ENCODE data around the gene GAS6. TPM values are rescaled to one million over a fixed set of nuclear protein-coding genes. Genes with fewer than 3 reads are reported as not detected.

Gene GAS6
- total RNA-seq, 1 experiment from 2014 or later, result 20.9 TPM

DNA sequence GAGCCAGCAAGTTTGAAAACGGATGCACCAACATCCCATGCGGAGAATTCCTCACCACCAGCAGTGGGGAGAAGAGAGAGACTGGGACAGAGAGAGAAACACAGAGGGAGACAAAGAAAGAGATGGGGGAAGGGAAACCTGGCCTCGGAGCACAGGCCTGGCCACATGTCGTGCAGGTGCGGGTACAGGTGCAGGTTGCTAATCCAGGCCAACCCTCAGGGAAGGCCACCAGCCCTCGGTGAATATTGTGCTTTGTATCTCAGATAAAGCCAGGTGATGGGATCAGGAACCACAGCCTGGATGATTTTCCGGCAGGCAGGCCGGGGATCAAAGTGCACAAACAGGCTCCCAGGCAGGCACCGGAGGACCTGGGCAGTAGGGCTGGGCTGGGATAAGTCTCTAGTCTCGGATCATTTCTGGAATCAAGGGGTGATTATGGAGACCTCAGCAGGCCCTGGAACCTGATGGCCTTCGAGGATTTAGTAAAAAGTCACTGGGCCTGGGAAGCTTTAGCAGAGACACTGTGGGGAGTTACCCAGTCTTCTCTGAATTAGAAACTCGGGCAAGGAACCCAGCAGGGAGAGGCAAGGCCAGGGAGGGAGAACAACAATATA is 3.7 kb downstream of the GAS6 start:
- H3K9me3 ChIP-seq (ENCODE audit: low read length), result no peaks in the 10 kb centered on the region
- no peaks in the 10 kb centered on the region for H3F3A ChIP-seq (ENCODE audit: low read length, unreplicated experiment)
- no peak overlapping the region for H3K4me3 ChIP-seq (ENCODE audit: low read length)
- ChIA-PET POLR2A (ENCODE audit: unreplicated experiment) (no interaction called here), CTCF (no interaction called here)
- no peak for DNase-seq
- TF ChIP-seq EZH2phosphoT487 (IDR thresholded peaks at IDR 0.05; ENCODE audit: borderline replicate concordance, low read length), result no peak
- TF ChIP-seq EZH2 (IDR thresholded peaks at IDR 0.05; ENCODE audit: low read length, unreplicated experiment), result no peak
- TF ChIP-seq, protein P1, sequence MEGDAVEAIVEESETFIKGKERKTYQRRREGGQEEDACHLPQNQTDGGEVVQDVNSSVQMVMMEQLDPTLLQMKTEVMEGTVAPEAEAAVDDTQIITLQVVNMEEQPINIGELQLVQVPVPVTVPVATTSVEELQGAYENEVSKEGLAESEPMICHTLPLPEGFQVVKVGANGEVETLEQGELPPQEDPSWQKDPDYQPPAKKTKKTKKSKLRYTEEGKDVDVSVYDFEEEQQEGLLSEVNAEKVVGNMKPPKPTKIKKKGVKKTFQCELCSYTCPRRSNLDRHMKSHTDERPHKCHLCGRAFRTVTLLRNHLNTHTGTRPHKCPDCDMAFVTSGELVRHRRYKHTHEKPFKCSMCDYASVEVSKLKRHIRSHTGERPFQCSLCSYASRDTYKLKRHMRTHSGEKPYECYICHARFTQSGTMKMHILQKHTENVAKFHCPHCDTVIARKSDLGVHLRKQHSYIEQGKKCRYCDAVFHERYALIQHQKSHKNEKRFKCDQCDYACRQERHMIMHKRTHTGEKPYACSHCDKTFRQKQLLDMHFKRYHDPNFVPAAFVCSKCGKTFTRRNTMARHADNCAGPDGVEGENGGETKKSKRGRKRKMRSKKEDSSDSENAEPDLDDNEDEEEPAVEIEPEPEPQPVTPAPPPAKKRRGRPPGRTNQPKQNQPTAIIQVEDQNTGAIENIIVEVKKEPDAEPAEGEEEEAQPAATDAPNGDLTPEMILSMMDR (conservative IDR thresholded peaks at IDR 0.05; ENCODE audit: low read depth, low read length), result no peak
- H3K27me3 ChIP-seq (ENCODE audit: low read length), result no peaks in the 10 kb centered on the region
- H3K79me2 ChIP-seq (ENCODE audit: low read length), result peaks cover 90% of the 10 kb centered on the region
- H3K4me1 ChIP-seq (ENCODE audit: insufficient read depth, low read length), result peaks cover 11% of the 10 kb centered on the region
- ATAC-seq, result no peak
- no peaks in the 10 kb centered on the region for H4K20me1 ChIP-seq (ENCODE audit: low read length)
- H3K36me3 ChIP-seq (ENCODE audit: low read depth, low read length), result no peaks in the 10 kb centered on the region
- H3K9ac ChIP-seq (ENCODE audit: low read length), result no peak overlapping the region
- H3K9me2 ChIP-seq (replicated peaks; ENCODE audit: low read length), result no peaks in the 10 kb centered on the region
- H3K27ac ChIP-seq (ENCODE audit: low read length), result no peak overlapping the region
- intact Hi-C loops (cut with micrococcal nuclease), result loop anchor here (5.0 kb wide), 2 partner anchors 37 to 38 kb away; no protein-coding TSS in a partner anchor
- H2AFZ ChIP-seq (ENCODE audit: low read length), result no peak overlapping the region
- BruUV-seq (replicated peaks), result no TSS peak
- H3K4me2 ChIP-seq (ENCODE audit: low read length), result peak overlapping the region; percentile 15; the same call in 1 of the 2 replicates

DNA sequence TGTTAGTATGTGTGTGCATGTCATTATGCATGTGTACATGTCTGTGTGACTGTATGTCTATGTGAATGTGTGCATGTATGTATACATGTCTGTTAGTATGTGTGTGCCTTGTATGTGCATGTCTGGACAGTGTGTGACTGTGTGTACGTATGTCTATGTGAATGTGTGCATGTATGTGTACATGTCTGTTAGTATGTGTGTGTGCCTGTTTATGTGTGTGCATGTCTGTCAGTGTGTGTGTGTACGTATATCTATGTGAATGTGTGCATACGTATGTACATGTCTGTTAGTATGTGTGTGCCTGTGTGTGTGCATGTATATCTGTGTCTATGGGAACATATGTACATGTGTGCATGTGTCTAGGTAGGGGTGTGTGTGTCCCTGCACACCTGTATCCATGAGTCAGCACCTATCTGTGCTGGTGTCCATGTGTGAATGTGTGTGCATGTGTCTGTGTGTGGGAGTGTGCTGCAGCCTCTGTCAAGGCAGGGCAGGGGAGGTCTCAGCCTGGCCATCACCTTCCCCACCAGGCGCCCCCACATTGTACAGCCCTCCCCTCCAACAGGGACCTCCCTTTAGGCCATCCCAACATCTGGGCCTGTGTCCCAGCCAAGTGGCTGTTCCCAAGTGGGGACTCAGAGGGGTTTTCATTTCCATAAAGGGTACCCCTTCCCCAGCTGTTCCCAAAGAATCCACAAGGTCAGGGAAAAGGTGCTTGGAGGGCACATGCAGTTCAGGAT is 4.4 kb downstream of the GAS6 start:
- no peaks in the 10 kb centered on the region for H3K36me3 ChIP-seq (ENCODE audit: low read depth, low read length)

More for the DNA sequence above, 4.4 kb downstream of the GAS6 start:
- BruUV-seq (replicated peaks), result no TSS peak
- ATAC-seq, result no peak
- POLR2A ChIA-PET (ENCODE audit: unreplicated experiment), result no interaction called here
- Histone ChIP-seq H3K27me3 (ENCODE audit: low read length) (no peaks in the 10 kb centered on the region), H2AFZ (ENCODE audit: low read length) (no peak overlapping the region), H3K9ac (ENCODE audit: low read length) (no peak overlapping the region), H3K79me2 (ENCODE audit: low read length) (peaks cover 93% of the 10 kb centered on the region), H3K9me3 (ENCODE audit: low read length) (no peaks in the 10 kb centered on the region), H3F3A (ENCODE audit: low read length, unreplicated experiment) (no peaks in the 10 kb centered on the region), H3K4me3 (ENCODE audit: low read length) (no peak overlapping the region), H3K27ac (ENCODE audit: low read length) (no peak overlapping the region), H3K9me2 (replicated peaks; ENCODE audit: low read length) (no peaks in the 10 kb centered on the region), H4K20me1 (ENCODE audit: low read length) (no peaks in the 10 kb centered on the region), H3K4me1 (ENCODE audit: insufficient read depth, low read length) (peaks cover 11% of the 10 kb centered on the region), H3K4me2 (ENCODE audit: low read length) (no peak overlapping the region)
- CTCF ChIA-PET, result no interaction called here
- TF ChIP-seq EZH2phosphoT487 (IDR thresholded peaks at IDR 0.05; ENCODE audit: borderline replicate concordance, low read length), result no peak
- TF ChIP-seq EZH2 (IDR thresholded peaks at IDR 0.05; ENCODE audit: low read length, unreplicated experiment), result no peak
- TF ChIP-seq, protein P1 (conservative IDR thresholded peaks at IDR 0.05; ENCODE audit: low read depth, low read length), result no peak
- no peak for DNase-seq
- intact Hi-C loops (cut with micrococcal nuclease), result loop anchor here (5.0 kb wide), 2 partner anchors 37 to 38 kb away; no protein-coding TSS in a partner anchor
